GM18511 (cell line): ENCODE measurements around the gene TNNI2.
"Not testable (repeated sequence)": the region's sequence is repeated elsewhere in the genome, so short reads cannot be mapped to it uniquely, and the experiment has no call there.

Experiments
- ATAC-seq: cut with Tn5 transposase; IDR thresholded peaks from one replicate; pipeline ENCODE4 v1.9.1; 2021; ENCODE audit warnings: mild to moderate bottlenecking, moderate library complexity; ENCODE audit not compliant: unreplicated experiment

Gene TNNI2

GRCh38 chr11:1871531-1871930 is 32.8 kb downstream of the TNNI2 start:
- ATAC-seq: no peak

- ATAC-seq: no peak
Measured at GRCh38 chr11:1872267-1872985, 33.6 kb downstream of the TNNI2 start.

- ATAC-seq: no peak
Measured at GRCh38 chr11:1873048-1873812, 34.4 kb downstream of the TNNI2 start.

GRCh38 chr11:1873813-1874150 is 35.0 kb downstream of the TNNI2 start:
- ATAC-seq: not testable (repeated sequence)

GRCh38 chr11:1874441-1875092 is 35.8 kb downstream of the TNNI2 start:
- not testable (repeated sequence) for ATAC-seq

- no peak for ATAC-seq
Measured at GRCh38 chr11:1875093-1875850, 36.5 kb downstream of the TNNI2 start.

- ATAC-seq: not testable (repeated sequence)
Measured at GRCh38 chr11:1875851-1876301, 37.1 kb downstream of the TNNI2 start.

GRCh38 chr11:1876361-1877063 is 37.7 kb downstream of the TNNI2 start:
- no peak for ATAC-seq

GRCh38 chr11:1877211-1878136 is 38.7 kb downstream of the TNNI2 start:
- ATAC-seq: no peak

GRCh38 chr11:1878137-1879031 is 39.6 kb downstream of the TNNI2 start:
- ATAC-seq: no peak

GRCh38 chr11:1879342-1879940 is 40.7 kb downstream of the TNNI2 start:
- ATAC-seq: no peak

GRCh38 chr11:1879941-1880720 is 41.4 kb downstream of the TNNI2 start:
- ATAC-seq: no peak

- no peak for ATAC-seq
Measured at GRCh38 chr11:1880746-1881441, 42.1 kb downstream of the TNNI2 start.

- ATAC-seq: no peak
Measured at GRCh38 chr11:1881442-1882264, 42.9 kb downstream of the TNNI2 start.

GRCh38 chr11:1882265-1883238 is 43.8 kb downstream of the TNNI2 start:
- ATAC-seq: no peak
